Sigmoid colon (tissue), 7 donors: ENCODE measurements around the gene ACSS2. TPM values are rescaled to one million over a fixed set of nuclear protein-coding genes. Genes with fewer than 3 reads are reported as not detected.
A peak's percentile ranks its signal among the peaks of the same experiment; 100 is the strongest.

Source experiments
- DNase-seq: peaks from one replicate; pipeline ENCODE4 v3.0.0-alpha.2; 2019
- H3K27ac ChIP-seq, 4 donors: fragments of 200-600 bp; sonication (generic); one replicate each; pipeline ENCODE4 v1.5.1; 2016 to 2019; ENCODE audit warnings: mild to moderate bottlenecking in 1 of 4
- H3K27me3 ChIP-seq, 3 donors: fragments of 200-600 bp; sonication (generic); one replicate each; pipeline ENCODE4 v1.5.1; 2019; ENCODE audit warnings: mild to moderate bottlenecking in 1 of 3
- H3K36me3 ChIP-seq, 4 donors: fragments of 200-600 bp; sonication (generic); one replicate each; pipeline ENCODE4 v1.5.1; 2016 to 2019
- H3K4me1 ChIP-seq, 4 donors: fragments of 200-600 bp; sonication (generic); one replicate each; pipeline ENCODE4 v1.5.1; 2017 to 2019
- H3K4me3 ChIP-seq, 4 donors: fragments of 200-600 bp; sonication (generic); one replicate each; pipeline ENCODE4 v1.5.1; 2017 to 2019; ENCODE audit warnings: mild to moderate bottlenecking in 2 of 4, moderate library complexity in 1 of 4
- H3K9me3 ChIP-seq, 4 donors: fragments of 200-600 bp in 3 of 4; sonication (generic) in 3 of 4; one replicate each; pipeline versions ENCODE4 v1.5.1 to v1.6.1; 2013 to 2019
- EP300 ChIP-seq, 4 donors: sonication (generic); formaldehyde crosslinking; IDR thresholded peaks; one replicate each; pipeline ENCODE4 v1.6.1; 2017; ENCODE audit warnings: antibody characterized with exemption in 4 of 4
- POLR2A ChIP-seq, 2 donors: fragments of 450-650 bp; IDR thresholded peaks; one replicate each; pipeline ENCODE4 v1.6.1; 2016; ENCODE audit warnings: antibody characterized with exemption in 2 of 2, mild to moderate bottlenecking in 2 of 2, moderate library complexity in 2 of 2
- POLR2AphosphoS5 ChIP-seq, 4 donors: sonication (generic); formaldehyde crosslinking; IDR thresholded peaks; one replicate each; pipeline ENCODE4 v1.6.1; 2017; ENCODE audit warnings: antibody characterized with exemption in 4 of 4
- WGBS, 2 donors: extraction: QIAGEN DNeasy Blood & Tissue Kit; methylation state at CpG; one replicate each; pipeline ENCODE4 v1.1.7; 2013; 5-methylcytosine and 5-hydroxymethylcytosine counted together
- intact Hi-C: fragments of 100-400 bp; cut with DNase I; formaldehyde crosslinking; loops from one replicate; pipeline ENCODE4 v1.15.1; 2023
- polyA plus RNA-seq, 3 donors: library from polyadenylated mRNA; stranded (reverse); fragments of 200-250 nt; gene quantifications; one replicate each; pipeline ENCODE4 v1.2.3, GENCODE V29; 2013
- total RNA-seq, 4 donors: library from RNA; depleted of rRNA; stranded (reverse); fragments of >200 nt; gene quantifications; one replicate each; pipeline ENCODE4 v1.1.0, GENCODE V29; 2016
- TF ChIP-seq, protein P1 (sequence below), 4 experiments: fragments of 450-650 bp in 3 of 4; fragments of 200-600 bp in 1 of 4; IDR thresholded peaks; one replicate each; pipeline ENCODE4 v1.5.1; 2016 to 2019; ENCODE audit warnings: antibody characterized with exemption in 4 of 4, mild to moderate bottlenecking in 3 of 4, moderate library complexity in 2 of 4
- donor health status: healthy with polysubstance abuse.
- donor health status: Bipolar disorder and iron deficiency.
- donor health status: healthy.

Gene ACSS2, protein sequence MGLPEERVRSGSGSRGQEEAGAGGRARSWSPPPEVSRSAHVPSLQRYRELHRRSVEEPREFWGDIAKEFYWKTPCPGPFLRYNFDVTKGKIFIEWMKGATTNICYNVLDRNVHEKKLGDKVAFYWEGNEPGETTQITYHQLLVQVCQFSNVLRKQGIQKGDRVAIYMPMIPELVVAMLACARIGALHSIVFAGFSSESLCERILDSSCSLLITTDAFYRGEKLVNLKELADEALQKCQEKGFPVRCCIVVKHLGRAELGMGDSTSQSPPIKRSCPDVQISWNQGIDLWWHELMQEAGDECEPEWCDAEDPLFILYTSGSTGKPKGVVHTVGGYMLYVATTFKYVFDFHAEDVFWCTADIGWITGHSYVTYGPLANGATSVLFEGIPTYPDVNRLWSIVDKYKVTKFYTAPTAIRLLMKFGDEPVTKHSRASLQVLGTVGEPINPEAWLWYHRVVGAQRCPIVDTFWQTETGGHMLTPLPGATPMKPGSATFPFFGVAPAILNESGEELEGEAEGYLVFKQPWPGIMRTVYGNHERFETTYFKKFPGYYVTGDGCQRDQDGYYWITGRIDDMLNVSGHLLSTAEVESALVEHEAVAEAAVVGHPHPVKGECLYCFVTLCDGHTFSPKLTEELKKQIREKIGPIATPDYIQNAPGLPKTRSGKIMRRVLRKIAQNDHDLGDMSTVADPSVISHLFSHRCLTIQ
- total RNA-seq = 10 to 100 TPM; 29.7 to 70.1 (median 34.8) TPM
- 100 to 1,000 TPM; 170 to 232 (median 179) TPM for polyA plus RNA-seq

DNA sequence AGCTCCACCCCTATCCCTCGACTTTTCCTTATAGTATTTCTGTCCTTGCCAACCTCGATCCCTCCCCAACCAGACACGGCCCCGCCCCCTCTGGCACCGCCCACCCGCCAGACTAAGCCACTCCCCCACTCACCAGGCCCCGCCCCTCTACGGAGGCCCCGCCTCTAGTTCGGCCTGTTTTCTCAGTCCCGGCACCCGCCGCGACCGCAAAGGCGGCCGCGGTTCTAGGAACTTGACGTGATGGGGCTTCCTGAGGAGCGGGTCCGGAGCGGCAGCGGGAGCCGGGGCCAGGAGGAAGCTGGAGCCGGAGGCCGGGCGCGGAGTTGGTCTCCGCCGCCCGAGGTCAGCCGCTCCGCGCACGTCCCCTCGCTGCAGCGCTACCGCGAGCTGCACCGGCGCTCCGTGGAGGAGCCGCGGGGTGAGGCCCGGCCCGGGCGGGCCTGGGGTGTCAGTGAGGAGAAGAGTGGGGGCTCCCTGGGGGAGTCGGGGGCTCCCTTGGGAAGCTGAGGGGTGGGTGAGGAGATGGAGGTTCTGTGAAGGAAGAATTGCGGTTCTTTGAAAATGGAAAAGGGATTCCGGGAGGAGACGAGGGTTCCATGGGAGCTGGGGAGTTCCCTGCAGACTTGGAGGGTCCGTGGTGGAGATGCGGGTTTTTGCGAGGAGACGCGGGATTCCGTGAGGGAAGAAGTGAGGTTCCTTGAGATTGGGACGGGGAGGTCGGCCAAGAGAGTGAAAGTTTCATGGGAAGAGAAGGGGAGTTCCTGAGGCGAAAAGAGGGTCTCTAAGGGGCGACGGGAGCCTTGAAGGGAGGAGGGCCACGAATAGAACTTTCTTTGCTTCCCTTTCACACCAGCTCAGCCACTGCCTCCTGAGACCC lies at the start of gene ACSS2:
TSS of gene ACSS2 (plus strand) at position 207 of the 877 bp plus-strand sequence. CDS start at position 241, 34 bp downstream.
- Histone ChIP-seq H3K27ac (peak within 1 kb of the TSS; percentile 86 to 93 (median 92)), H3K36me3 (no peaks in the 10 kb centered on the region), H3K27me3 (no peaks in the 10 kb centered on the region), H3K9me3 (no peaks in the 10 kb centered on the region), H3K4me3 (peak within 1 kb of the TSS; percentile 76 to 94 (median 86)), H3K4me1 (peaks cover 0 to 52% (median 38%) of the 10 kb centered on the region in 4 donors)
- WGBS, 2 donors = 1 to 2% methylated on average over 63 of the region's 63 CpGs
- DNase-seq = no peak
- intact Hi-C loops = loop anchor here (2.0 kb wide), 1 partner anchor 216 kb away; the partner anchor contains the start of gene TRPC4AP
- TF ChIP-seq POLR2A (IDR thresholded peaks at IDR 0.05) = peak; percentile 55 to 80
- peak; percentile 71 to 89 (median 76) for TF ChIP-seq POLR2AphosphoS5 (IDR thresholded peaks at IDR 0.05)
- TF ChIP-seq EP300 (IDR thresholded peaks at IDR 0.05) = no peak

DNA sequence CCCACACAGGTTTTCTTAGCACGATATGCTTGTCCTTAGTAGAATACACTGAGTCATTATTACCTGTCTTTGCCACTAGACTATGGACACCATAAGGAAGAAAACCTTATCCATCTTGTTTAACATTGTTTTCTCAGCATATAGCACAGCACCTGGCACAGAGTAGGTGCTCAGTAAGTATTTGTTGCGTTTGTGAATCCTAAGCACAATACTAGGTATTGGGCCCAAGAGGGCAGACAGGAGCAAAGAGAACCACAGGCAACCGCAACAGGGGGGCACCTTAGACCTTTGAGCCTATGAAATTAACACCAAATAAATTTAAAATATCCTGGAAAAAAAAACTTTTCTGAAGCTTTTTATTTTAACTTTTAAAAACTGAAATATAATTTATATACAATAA lies 47.2 kb upstream of the ACSS2 start:
- Histone ChIP-seq H3K27me3 (no peaks in the 10 kb centered on the region), H3K36me3 (no peaks in the 10 kb centered on the region), H3K9me3 (no peaks in the 10 kb centered on the region), H3K4me1 (peaks cover 0 to 10% (median 2%) of the 10 kb centered on the region in 4 donors), H3K27ac (no peak overlapping the region), H3K4me3 (no peak overlapping the region)
- WGBS, 2 donors = 88 to 89% methylated on average over 3 of the region's 3 CpGs
- no peak for TF ChIP-seq EP300 (IDR thresholded peaks at IDR 0.05)
- TF ChIP-seq, protein P1, sequence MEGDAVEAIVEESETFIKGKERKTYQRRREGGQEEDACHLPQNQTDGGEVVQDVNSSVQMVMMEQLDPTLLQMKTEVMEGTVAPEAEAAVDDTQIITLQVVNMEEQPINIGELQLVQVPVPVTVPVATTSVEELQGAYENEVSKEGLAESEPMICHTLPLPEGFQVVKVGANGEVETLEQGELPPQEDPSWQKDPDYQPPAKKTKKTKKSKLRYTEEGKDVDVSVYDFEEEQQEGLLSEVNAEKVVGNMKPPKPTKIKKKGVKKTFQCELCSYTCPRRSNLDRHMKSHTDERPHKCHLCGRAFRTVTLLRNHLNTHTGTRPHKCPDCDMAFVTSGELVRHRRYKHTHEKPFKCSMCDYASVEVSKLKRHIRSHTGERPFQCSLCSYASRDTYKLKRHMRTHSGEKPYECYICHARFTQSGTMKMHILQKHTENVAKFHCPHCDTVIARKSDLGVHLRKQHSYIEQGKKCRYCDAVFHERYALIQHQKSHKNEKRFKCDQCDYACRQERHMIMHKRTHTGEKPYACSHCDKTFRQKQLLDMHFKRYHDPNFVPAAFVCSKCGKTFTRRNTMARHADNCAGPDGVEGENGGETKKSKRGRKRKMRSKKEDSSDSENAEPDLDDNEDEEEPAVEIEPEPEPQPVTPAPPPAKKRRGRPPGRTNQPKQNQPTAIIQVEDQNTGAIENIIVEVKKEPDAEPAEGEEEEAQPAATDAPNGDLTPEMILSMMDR (IDR thresholded peaks at IDR 0.05) = no peak
- no peak for TF ChIP-seq POLR2A (IDR thresholded peaks at IDR 0.05)
- no peak for TF ChIP-seq POLR2AphosphoS5 (IDR thresholded peaks at IDR 0.05)
- intact Hi-C loops = loop anchor here (5.0 kb wide), 1 partner anchor 43 kb away; the partner anchor contains the start of gene GGT7
- DNase-seq = no peak

DNA sequence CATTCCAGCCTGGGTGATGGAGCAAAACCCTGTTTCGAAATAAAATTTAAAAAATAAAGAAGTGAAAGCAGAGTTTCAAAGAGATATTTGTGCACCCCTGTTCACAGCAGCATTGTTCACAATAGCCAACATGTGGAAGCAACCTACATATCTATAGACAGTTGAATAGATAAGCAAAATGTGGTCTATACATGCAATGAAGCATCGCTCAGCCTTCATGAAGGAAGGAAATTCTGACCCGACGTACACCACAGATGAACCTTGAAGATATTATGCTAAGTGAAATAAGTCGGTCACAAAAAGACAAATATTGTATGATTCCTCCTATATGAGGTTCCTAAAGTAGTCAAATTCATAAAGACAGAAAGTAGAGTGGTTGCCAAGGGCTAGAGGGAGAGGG lies 44.5 kb upstream of the ACSS2 start:
- TF ChIP-seq POLR2AphosphoS5 (IDR thresholded peaks at IDR 0.05) (no peak), EP300 (IDR thresholded peaks at IDR 0.05) (no peak), POLR2A (IDR thresholded peaks at IDR 0.05) (no peak)
- TF ChIP-seq, protein P1 (IDR thresholded peaks at IDR 0.05) = no peak
- intact Hi-C loops = no loop called here
- DNase-seq = no peak
- Histone ChIP-seq H3K27ac (no peak overlapping the region), H3K27me3 (no peaks in the 10 kb centered on the region), H3K9me3 (no peaks in the 10 kb centered on the region), H3K4me3 (no peak overlapping the region), H3K36me3 (no peaks in the 10 kb centered on the region), H3K4me1 (no peaks in the 10 kb centered on the region)
- 75 to 82% methylated on average over 5 of the region's 5 CpGs for WGBS, 2 donors

DNA sequence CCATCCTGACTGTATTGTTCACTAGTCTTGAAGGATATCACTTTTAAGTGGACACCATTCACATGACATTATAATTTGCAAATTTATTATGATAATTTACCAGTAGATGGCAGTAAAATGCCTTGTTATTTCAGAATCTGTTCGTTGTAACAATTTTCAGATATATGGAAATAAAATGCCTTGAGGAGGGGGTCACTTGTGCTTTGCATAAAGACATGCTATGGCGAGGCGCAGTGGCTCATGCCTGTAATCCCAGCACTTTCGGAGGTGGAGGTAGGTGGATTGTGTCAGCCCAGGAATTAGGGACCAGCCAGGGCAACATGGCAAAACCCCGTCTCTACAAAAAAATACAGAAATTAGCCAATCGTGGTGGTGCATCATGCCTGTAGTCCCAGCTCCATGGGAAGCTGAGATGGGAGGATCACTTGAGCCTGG lies 41.9 kb upstream of the ACSS2 start:
- Histone ChIP-seq H3K4me3 (no peak overlapping the region), H3K27ac (no peak overlapping the region), H3K27me3 (no peaks in the 10 kb centered on the region), H3K9me3 (no peaks in the 10 kb centered on the region), H3K4me1 (no peaks in the 10 kb centered on the region), H3K36me3 (no peaks in the 10 kb centered on the region)
- intact Hi-C loops = no loop called here
- no peak for DNase-seq
- whole genome bisulfite sequencing, 2 donors = 14 to 56% methylated on average over 6 of the region's 6 CpGs
- TF ChIP-seq, protein P1 (IDR thresholded peaks at IDR 0.05) = peak in 3 of 4 experiments; percentile 28 to 39 (median 31)
- no peak for TF ChIP-seq POLR2A (IDR thresholded peaks at IDR 0.05)
